Breast epithelium (tissue), 4 donors: Measurements from ENCODE around the gene DDIT3. TPM values are rescaled to one million over a fixed set of nuclear protein-coding genes. Genes with fewer than 3 reads are reported as not detected.

ENCODE experiments used
- DNase-seq, 2 donors: peaks; one replicate each; pipeline ENCODE4 v3.0.0-alpha.2; 2019; ENCODE audit warnings: low spot score in 2 of 2
- H3K27ac ChIP-seq, 2 donors: fragments of 200-600 bp; sonication (generic) in 1 of 2; one replicate each; pipeline ENCODE4 v1.5.1; 2016 to 2019; ENCODE audit warnings: mild to moderate bottlenecking in 1 of 2
- H3K27me3 ChIP-seq, 2 donors: fragments of 200-600 bp; sonication (generic) in 1 of 2; one replicate each; pipeline versions ENCODE4 v1.5.1 to v1.6.0; 2017 to 2019; ENCODE audit warnings: control low read depth in 1 of 2, mild to moderate bottlenecking in 1 of 2
- H3K36me3 ChIP-seq: fragments of 200-600 bp; one replicate; pipeline ENCODE4 v1.5.1; 2019
- H3K4me1 ChIP-seq, 2 donors: fragments of 200-600 bp; sonication (generic); one replicate each; pipeline ENCODE4 v1.5.1; 2016 to 2019; ENCODE audit warnings: control low read depth in 1 of 2
- H3K4me3 ChIP-seq, 3 donors: fragments of 200-600 bp; sonication (generic); 1 replicate in 2 of 3; 2 replicates in 1 of 3; pipeline ENCODE4 v1.5.1; 2016 to 2019; ENCODE audit warnings: mild to moderate bottlenecking in 3 of 3, moderate library complexity in 2 of 3
- H3K9me3 ChIP-seq, 2 donors: fragments of 200-600 bp; sonication (generic) in 1 of 2; one replicate each; pipeline ENCODE4 v1.5.1; 2016 to 2019; ENCODE audit warnings: control low read depth in 1 of 2
- POLR2A ChIP-seq: fragments of 450-650 bp; IDR thresholded peaks from one replicate; pipeline ENCODE4 v1.6.1; 2016; ENCODE audit warnings: antibody characterized with exemption, mild to moderate bottlenecking, moderate library complexity
- POLR2AphosphoS5 ChIP-seq, 3 donors: sonication (generic); formaldehyde crosslinking; IDR thresholded peaks; one replicate each; pipeline ENCODE4 v1.6.1; 2017; ENCODE audit warnings: antibody characterized with exemption in 3 of 3
- intact Hi-C: fragments of 100-400 bp; cut with DNase I; formaldehyde crosslinking; loops from one replicate; pipeline ENCODE4 v1.15.1; 2023; ENCODE audit warnings: low total_unique reads
- total RNA-seq, 3 donors: library from RNA; depleted of rRNA; stranded (reverse); fragments of >200 nt; gene quantifications; one replicate each; pipeline ENCODE4 v1.1.0, GENCODE V29; 2016
- TF ChIP-seq, protein P1 (sequence below), 3 donors: fragments of 450-650 bp; IDR thresholded peaks; one replicate each; pipeline ENCODE4 v1.5.1; 2016 to 2017; ENCODE audit warnings: antibody characterized with exemption in 3 of 3, mild to moderate bottlenecking in 3 of 3, moderate library complexity in 3 of 3

Gene DDIT3
- total RNA-seq, 3 donors from 2014 or later: 39.0 to 58.4 (median 51.2) TPM

GRCh38 chr12:57533108-57533507 lies 12.8 kb upstream of the DDIT3 start:
- peaks cover 4% of the 10 kb centered on the region for H3K36me3 ChIP-seq
- no peaks in the 10 kb centered on the region for H3K27me3 ChIP-seq
- H3K9me3 ChIP-seq: no peaks in the 10 kb centered on the region
- no peak overlapping the region for H3K4me3 ChIP-seq
- no peaks in the 10 kb centered on the region for H3K4me1 ChIP-seq
- H3K27ac ChIP-seq: no peak overlapping the region
- intact Hi-C loops: no loop called here
- TF ChIP-seq POLR2A: no peak
- DNase-seq: no peak

- Histone ChIP-seq H3K27ac (no peak overlapping the region), H3K27me3 (no peaks in the 10 kb centered on the region), H3K36me3 (peaks cover 4% of the 10 kb centered on the region), H3K4me3 (no peak overlapping the region), H3K4me1 (no peaks in the 10 kb centered on the region), H3K9me3 (no peaks in the 10 kb centered on the region)
- TF ChIP-seq POLR2AphosphoS5 (IDR thresholded peaks at IDR 0.05) (no peak), POLR2A (no peak)
- TF ChIP-seq, protein P1, sequence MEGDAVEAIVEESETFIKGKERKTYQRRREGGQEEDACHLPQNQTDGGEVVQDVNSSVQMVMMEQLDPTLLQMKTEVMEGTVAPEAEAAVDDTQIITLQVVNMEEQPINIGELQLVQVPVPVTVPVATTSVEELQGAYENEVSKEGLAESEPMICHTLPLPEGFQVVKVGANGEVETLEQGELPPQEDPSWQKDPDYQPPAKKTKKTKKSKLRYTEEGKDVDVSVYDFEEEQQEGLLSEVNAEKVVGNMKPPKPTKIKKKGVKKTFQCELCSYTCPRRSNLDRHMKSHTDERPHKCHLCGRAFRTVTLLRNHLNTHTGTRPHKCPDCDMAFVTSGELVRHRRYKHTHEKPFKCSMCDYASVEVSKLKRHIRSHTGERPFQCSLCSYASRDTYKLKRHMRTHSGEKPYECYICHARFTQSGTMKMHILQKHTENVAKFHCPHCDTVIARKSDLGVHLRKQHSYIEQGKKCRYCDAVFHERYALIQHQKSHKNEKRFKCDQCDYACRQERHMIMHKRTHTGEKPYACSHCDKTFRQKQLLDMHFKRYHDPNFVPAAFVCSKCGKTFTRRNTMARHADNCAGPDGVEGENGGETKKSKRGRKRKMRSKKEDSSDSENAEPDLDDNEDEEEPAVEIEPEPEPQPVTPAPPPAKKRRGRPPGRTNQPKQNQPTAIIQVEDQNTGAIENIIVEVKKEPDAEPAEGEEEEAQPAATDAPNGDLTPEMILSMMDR (IDR thresholded peaks at IDR 0.05): no peak
- DNase-seq: no peak
- intact Hi-C loops: no loop called here
Measured at GRCh38 chr12:57531836-57532235, 11.5 kb upstream of the DDIT3 start.

GRCh38 chr12:57530396-57531142 lies 10.3 kb upstream of the DDIT3 start:
- intact Hi-C loops: no loop called here
- H3K4me1 ChIP-seq: no peaks in the 10 kb centered on the region
- no peak overlapping the region for H3K4me3 ChIP-seq
- H3K36me3 ChIP-seq: peaks cover 4% of the 10 kb centered on the region
- TF ChIP-seq POLR2A (no peak), POLR2AphosphoS5 (IDR thresholded peaks at IDR 0.05) (no peak)
- TF ChIP-seq, protein P1 (IDR thresholded peaks at IDR 0.05): no peak
- no peak for DNase-seq
- no peaks in the 10 kb centered on the region for H3K27me3 ChIP-seq
- no peak overlapping the region for H3K27ac ChIP-seq
- no peaks in the 10 kb centered on the region for H3K9me3 ChIP-seq

DNA sequence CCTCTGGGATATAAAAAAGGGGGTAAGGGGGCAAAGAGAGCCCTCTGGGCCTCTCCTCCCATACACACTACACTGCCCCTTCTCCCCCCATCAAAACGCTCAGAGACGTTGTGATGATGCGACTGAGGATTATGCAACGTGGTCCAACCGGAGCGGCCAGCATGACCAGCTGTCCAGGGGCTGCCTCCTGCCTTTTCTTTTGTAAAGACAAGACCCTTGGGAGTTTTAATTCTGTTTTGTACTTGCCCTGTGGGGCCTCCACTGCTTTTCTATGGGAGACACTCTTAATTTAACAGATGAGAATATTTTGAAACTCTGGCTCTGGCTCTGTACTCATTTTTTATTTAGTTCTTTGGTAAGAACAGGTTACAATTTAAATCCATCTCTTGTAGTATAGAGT lies 9.5 kb upstream of the DDIT3 start:
- TF ChIP-seq POLR2AphosphoS5 (IDR thresholded peaks at IDR 0.05): no peak
- no peak for TF ChIP-seq POLR2A
- TF ChIP-seq, protein P1 (IDR thresholded peaks at IDR 0.05): no peak
- no peak overlapping the region for H3K4me3 ChIP-seq
- H3K27me3 ChIP-seq: no peaks in the 10 kb centered on the region
- no peak for DNase-seq
- intact Hi-C loops: no loop called here
- H3K4me1 ChIP-seq: peaks cover 0 to 2% of the 10 kb centered on the region in 2 donors
- H3K36me3 ChIP-seq: peaks cover 4% of the 10 kb centered on the region
- no peaks in the 10 kb centered on the region for H3K9me3 ChIP-seq
- no peak overlapping the region for H3K27ac ChIP-seq

DNA sequence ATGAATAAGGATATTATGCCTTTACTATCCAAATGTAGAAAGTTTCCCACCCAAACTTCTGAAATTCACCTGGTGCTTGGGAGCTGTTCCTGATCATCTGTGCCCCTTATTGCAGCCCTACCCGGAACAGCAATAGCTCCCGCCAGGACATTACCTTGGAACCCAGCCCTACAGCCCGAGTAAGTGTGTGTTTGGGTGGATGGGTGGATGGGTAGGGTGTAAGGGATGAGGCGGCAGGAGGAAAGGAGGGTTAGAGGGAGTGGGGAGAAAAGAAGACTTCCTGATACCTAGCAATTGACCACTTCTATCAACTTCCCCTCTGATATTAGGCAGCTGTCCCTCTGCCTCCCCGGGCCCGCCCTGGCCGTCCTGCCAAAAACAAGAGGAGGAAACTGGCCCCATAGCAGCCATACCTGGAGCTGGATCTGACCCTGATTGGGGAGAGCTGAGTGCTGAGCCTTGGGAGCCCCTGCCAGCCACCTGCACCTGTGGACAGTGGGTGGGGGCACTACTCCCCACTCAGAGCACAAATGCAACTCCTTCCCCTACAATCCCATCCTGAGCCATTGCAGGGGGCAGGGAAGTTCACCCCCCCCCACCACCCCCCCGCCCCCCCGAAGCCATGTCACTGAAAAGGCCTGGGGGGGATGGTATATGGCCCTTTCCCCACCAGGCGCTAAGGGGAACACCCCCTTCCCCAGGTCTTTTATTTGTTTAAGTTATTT lies 8.7 kb upstream of the DDIT3 start:
- peaks cover 0 to 10% of the 10 kb centered on the region in 2 donors for H3K4me1 ChIP-seq
- H3K27me3 ChIP-seq: no peaks in the 10 kb centered on the region
- no peak for DNase-seq
- TF ChIP-seq POLR2A (no peak), POLR2AphosphoS5 (IDR thresholded peaks at IDR 0.05) (no peak)
- TF ChIP-seq, protein P1 (IDR thresholded peaks at IDR 0.05): no peak
- peaks cover 4% of the 10 kb centered on the region for H3K36me3 ChIP-seq
- no peaks in the 10 kb centered on the region for H3K9me3 ChIP-seq
- H3K27ac ChIP-seq: no peak overlapping the region
- H3K4me3 ChIP-seq: no peak overlapping the region
- intact Hi-C loops: no loop called here
